ENCODE results near the gene THSD4. TPM values are rescaled to one million over a fixed set of nuclear protein-coding genes. Genes with fewer than 3 reads are reported as not detected.

THSD4 gene
- total and polyA plus RNA-seq, 2 of the 8 experiments (the other 6 are each of a cell fraction or from before 2014, with no cell fraction given) = 2.5 to 6.2 TPM

DNA sequence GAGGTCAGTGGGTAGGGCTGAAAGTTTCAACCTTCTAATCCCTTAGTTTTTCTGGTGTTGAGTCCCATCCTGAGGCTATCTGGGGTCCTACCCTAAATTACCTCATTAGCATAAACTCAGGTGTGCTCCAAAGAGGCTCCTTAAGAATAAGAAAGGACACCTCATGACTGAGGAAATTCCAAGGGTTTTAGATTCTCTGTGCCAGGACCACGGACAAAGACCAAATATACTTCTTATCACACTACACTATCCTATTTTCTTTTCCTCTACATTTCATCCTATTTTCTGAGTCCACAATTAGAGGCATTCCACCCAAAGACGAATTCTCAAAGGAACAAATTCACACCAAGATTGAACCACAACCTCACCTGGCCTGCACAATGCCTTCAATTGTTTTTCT is 9.8 kb upstream of the THSD4 start (continued):
- TF ChIP-seq CHD2 (IDR thresholded peaks at IDR 0.05; ENCODE audit: low read length) (no peak), NRF1 (IDR thresholded peaks at IDR 0.05; ENCODE audit: low read depth, low read length) (no peak), ATF3 (IDR thresholded peaks at IDR 0.05; ENCODE audit: insufficient read depth, low read depth, low read length) (no peak), EZH2 (IDR thresholded peaks at IDR 0.05; ENCODE audit: low read depth, low read length, severe bottlenecking) (no peak)

Measured in H1 (cell line).